Kidney (tissue), 14 donors: ENCODE measurements around the gene SEMA4C. TPM values are rescaled to one million over a fixed set of nuclear protein-coding genes. Genes with fewer than 3 reads are reported as not detected.

Experiments
- DNase-seq, 5 donors: peaks; one replicate each; pipeline ENCODE4 v3.0.0-alpha.2; 2013 to 2020
- FAIRE-seq: peaks from 2 replicates; lab custom pipeline; 2012; peaks lifted over from hg19 to GRCh38; lab: Jason Lieb, UNC
- H3K27ac ChIP-seq, 2 donors: one replicate each; pipeline ENCODE4 v1.7.0; 2013; ENCODE audit warnings: low read depth in 2 of 2, low read length in 2 of 2, inconsistent platforms in 1 of 2
- H3K27me3 ChIP-seq: one replicate; pipeline ENCODE4 v1.7.1; 2013; ENCODE audit warnings: low read length, inconsistent platforms; ENCODE audit not compliant: control insufficient read depth, insufficient read depth
- H3K36me3 ChIP-seq, 3 donors: one replicate each; pipeline versions ENCODE4 v1.7.0 to v1.7.1; 2013; ENCODE audit warnings: low read length in 3 of 3, control low read depth in 1 of 3, inconsistent platforms in 1 of 3; ENCODE audit not compliant: insufficient read depth in 3 of 3, control insufficient read depth in 2 of 3
- H3K4me1 ChIP-seq, 3 donors: one replicate each; pipeline versions ENCODE4 v1.7.0 to v1.7.1; 2013; ENCODE audit warnings: low read length in 3 of 3, inconsistent platforms in 1 of 3, low read depth in 1 of 3; ENCODE audit not compliant: control insufficient read depth in 2 of 3, insufficient read depth in 2 of 3
- H3K4me3 ChIP-seq, 3 donors: one replicate each; pipeline versions ENCODE4 v1.7.0 to v1.8.1; 2013; ENCODE audit warnings: low read length in 3 of 3, control low read depth in 1 of 3, inconsistent platforms in 1 of 3
- H3K9ac ChIP-seq, 3 donors: one replicate each; pipeline versions ENCODE4 v1.7.0 to v1.7.1; 2013; ENCODE audit warnings: low read length in 3 of 3, control low read depth in 1 of 3, inconsistent platforms in 1 of 3
- H3K9me3 ChIP-seq, 3 donors: one replicate each; pipeline versions ENCODE4 v1.7.0 to v1.7.1; 2013; ENCODE audit warnings: low read length in 3 of 3, control low read depth in 1 of 3, inconsistent platforms in 1 of 3; ENCODE audit not compliant: control insufficient read depth in 2 of 3, insufficient read depth in 1 of 3
- intact Hi-C: fragments of 100-400 bp; cut with DNase I; formaldehyde crosslinking; loops from one replicate; pipeline ENCODE4 v1.11.1; 2022
- polyA plus RNA-seq: library from polyadenylated mRNA; stranded (reverse); fragments of 350-450 nt; fragmentation: Illumina TruSeq; extraction: RNeasy Lipid Tissue Mini Kit (QIAGEN cat#74804); gene quantifications from one replicate; pipeline ENCODE4 v1.2.3, GENCODE V29; 2014; ENCODE audit warnings: low read depth, low replicate concordance; ENCODE audit not compliant: insufficient read depth
- total RNA-seq: library from RNA; stranded (reverse); fragmentation: NEBNext Ultra II Directional; extraction: Animal tissue kit (Norgen Biotek cat#: 25700); gene quantifications from one replicate; pipeline ENCODE4 v1.2.1, GENCODE V29; 2021
- TF ChIP-seq, protein P1 (sequence below): IDR thresholded peaks from 3 replicates; pipeline ENCODE4 v1.5.1; 2012; ENCODE audit warnings: mild to moderate bottlenecking, moderate library complexity, borderline replicate concordance; ENCODE audit not compliant: insufficient read depth; ENCODE audit errors: extremely low read depth
- donor health status: control.
- donor health status: control.
- donor health status: control.
- donor health status: control.
- donor health status: control.
- donor health status: DM: yes; HTN: yes; CAD: no.
- donor health status: Normal renal cell carcinoma (clear cell type).

Gene SEMA4C
- total and polyA plus RNA-seq, 2 donors from 2014 or later: 11.1 to 44.6 TPM

DNA sequence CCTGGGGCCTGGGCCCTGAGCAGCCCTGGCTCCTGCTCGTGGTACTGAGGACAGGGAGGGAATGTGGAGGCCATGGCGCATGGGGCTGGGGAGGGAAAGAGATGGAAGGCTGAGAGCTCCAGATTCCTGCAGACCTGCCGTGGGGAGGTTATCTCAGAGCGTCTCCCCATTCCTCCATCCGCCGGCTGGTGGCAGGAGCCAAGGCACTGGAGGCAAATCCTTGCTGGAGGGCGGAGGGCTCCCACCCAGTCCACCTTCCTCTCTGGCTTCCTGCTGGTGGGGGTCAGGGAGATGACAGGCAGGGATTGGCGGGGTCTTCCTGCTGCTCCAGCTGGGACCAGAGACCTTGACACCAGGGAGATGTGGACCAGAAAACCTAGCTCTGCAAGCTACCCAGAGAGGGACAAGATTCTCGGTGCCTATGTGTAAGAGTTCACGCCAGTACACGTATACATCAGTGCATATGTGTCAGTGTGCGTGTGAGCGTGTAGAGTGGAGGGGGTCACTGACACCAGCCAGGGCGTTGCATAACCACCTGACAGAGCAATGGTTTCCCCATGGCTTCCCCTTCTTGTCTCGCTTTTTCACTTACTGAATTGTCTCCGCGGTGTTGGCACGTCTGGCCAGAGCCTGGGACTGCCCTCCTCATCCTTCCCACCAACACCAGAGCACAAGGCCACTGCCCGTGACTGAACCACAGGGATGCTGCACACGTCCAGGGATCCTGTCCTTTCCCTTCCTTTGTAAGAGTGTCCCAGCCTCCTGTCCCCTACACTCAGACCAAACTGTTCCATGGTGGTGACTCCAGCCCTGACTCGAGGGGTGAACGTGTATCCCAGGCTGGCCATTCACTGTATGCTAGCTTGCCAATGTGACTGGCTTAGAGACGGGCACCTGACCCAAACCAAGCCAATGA is 15.8 kb upstream of the SEMA4C start:
- Histone ChIP-seq H3K9ac (no peak overlapping the region), H3K4me1 (peaks cover 0 to 19% (median 6%) of the 10 kb centered on the region in 3 donors), H3K27me3 (no peaks in the 10 kb centered on the region), H3K27ac (no peak overlapping the region), H3K9me3 (no peaks in the 10 kb centered on the region), H3K36me3 (no peaks in the 10 kb centered on the region), H3K4me3 (no peak overlapping the region)
- no peak for DNase-seq
- TF ChIP-seq, protein P1, sequence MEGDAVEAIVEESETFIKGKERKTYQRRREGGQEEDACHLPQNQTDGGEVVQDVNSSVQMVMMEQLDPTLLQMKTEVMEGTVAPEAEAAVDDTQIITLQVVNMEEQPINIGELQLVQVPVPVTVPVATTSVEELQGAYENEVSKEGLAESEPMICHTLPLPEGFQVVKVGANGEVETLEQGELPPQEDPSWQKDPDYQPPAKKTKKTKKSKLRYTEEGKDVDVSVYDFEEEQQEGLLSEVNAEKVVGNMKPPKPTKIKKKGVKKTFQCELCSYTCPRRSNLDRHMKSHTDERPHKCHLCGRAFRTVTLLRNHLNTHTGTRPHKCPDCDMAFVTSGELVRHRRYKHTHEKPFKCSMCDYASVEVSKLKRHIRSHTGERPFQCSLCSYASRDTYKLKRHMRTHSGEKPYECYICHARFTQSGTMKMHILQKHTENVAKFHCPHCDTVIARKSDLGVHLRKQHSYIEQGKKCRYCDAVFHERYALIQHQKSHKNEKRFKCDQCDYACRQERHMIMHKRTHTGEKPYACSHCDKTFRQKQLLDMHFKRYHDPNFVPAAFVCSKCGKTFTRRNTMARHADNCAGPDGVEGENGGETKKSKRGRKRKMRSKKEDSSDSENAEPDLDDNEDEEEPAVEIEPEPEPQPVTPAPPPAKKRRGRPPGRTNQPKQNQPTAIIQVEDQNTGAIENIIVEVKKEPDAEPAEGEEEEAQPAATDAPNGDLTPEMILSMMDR: no peak
- no peak for FAIRE-seq
- intact Hi-C loops: no loop called here

DNA sequence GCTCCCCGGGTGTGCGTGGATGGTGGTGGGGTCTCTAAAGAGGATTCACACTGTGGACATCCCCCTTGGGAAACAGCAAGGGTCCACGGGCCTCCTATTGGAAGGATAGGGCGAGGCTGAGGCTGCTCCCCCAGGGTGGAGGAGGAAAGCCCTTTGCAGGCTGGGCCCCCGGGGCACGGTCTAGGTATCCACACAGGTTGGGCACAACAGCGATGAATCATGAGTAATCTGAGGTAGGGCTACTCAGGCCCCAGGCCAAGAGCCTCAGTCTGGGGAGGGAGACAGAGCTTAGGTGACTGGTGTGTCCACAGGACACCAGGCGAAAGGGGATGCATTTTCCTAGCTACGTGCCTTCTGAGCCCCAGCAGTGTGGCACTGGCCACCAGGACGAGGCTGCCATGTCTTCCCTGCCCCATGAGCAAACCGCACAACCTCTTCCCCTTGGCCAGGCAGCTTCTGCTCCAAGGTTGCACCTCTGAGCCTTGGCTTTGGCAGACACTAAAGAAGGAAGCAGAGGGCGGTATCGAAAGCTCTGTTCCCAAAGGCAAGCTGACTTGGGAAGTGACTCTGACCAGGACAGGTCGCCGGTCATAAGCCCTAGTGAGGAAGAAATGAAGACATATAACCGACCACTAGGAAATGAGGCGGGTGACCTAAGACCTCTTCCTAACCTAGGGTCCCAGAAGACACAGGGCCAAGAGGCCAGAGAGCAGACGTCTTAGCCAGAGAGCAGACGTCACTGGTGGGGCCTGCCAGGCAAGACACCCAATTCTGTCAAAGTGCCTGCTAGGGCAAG is 14.6 kb upstream of the SEMA4C start:
- Histone ChIP-seq H3K4me1 (peaks cover 0 to 19% (median 6%) of the 10 kb centered on the region in 3 donors), H3K36me3 (no peaks in the 10 kb centered on the region), H3K27ac (no peak overlapping the region), H3K27me3 (no peaks in the 10 kb centered on the region), H3K9ac (no peak overlapping the region), H3K4me3 (no peak overlapping the region), H3K9me3 (no peaks in the 10 kb centered on the region)
- intact Hi-C loops: no loop called here
- TF ChIP-seq, protein P1: no peak
- FAIRE-seq (no peak), DNase-seq (peak in 1 of 5 donors; percentile 76)

DNA sequence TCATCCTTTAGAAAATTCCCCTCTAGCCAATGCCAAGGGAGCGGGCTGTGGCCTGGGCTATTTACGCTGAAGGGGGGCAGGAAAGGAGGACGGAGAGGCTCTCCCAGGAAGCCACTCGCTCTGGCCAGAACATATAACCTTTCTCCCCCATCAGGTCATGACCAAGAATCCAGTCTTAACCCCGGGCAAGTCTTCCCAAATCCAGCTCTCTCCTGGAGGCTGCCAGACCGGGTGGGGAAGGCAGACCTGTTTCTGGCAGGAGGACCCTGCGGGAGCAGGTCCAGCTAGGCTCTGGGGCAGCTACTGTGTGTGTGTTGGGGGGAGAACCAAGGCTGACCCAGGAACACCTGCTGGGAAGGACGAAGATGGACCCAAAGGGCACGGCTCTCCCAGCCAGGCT is 13.4 kb upstream of the SEMA4C start:
- Histone ChIP-seq H3K4me3 (no peak overlapping the region), H3K9ac (no peak overlapping the region), H3K9me3 (no peaks in the 10 kb centered on the region), H3K27ac (no peak overlapping the region), H3K27me3 (no peaks in the 10 kb centered on the region), H3K4me1 (peaks cover 0 to 13% (median 2%) of the 10 kb centered on the region in 3 donors), H3K36me3 (no peaks in the 10 kb centered on the region)
- intact Hi-C loops: no loop called here
- DNase-seq: no peak
- TF ChIP-seq, protein P1: no peak
- no peak for FAIRE-seq
